SK-N-SH (cell line): ENCODE data around the gene CTNND1.

Experiments
- CTCF ChIP-seq: fragments of 200-600 bp; sonication (generic); IDR thresholded peaks from 2 replicates; pipeline ENCODE4 v1.6.1; 2017; ENCODE audit warnings: antibody characterized with exemption, mild to moderate bottlenecking, moderate library complexity
- POLR2AphosphoS5 ChIP-seq: IDR thresholded peaks from 2 replicates; pipeline ENCODE4 v1.6.1; 2012; ENCODE audit warnings: low read depth, low read length
- YY1 ChIP-seq: IDR thresholded peaks from 2 replicates; pipeline ENCODE4 v1.4.0; 2012; ENCODE audit warnings: low read depth, mild to moderate bottlenecking

- TF ChIP-seq YY1 (no peak), CTCF (peak; percentile 87), POLR2AphosphoS5 (no peak)
Measured at GRCh38 chr11:57800444-57801182, 39.0 kb downstream of the CTNND1 start.
